OCI-LY3 (cell line): ENCODE data around the gene MMADHC.

Experiments
- CTCF ChIP-seq: fragments of 200-600, 300-600 bp; sonication (generic); IDR thresholded peaks from 2 replicates; pipeline ENCODE4 v1.5.1; 2014; ENCODE audit warnings: antibody characterized with exemption, low read length, low read depth
- EZH2phosphoT487 ChIP-seq: fragments of 200-600 bp; shearing (Covaris generic); IDR thresholded peaks from 2 replicates; pipeline ENCODE4 v1.6.1; 2018; ENCODE audit warnings: antibody characterized with exemption, mixed run types, low read depth

GRCh38 chr2:149572102-149572953, 15.2 kb downstream of the MMADHC start:
- no peak for TF ChIP-seq CTCF
- no peak for TF ChIP-seq EZH2phosphoT487
